ENCODE data around the gene RAB3GAP1.
"Not testable (repeated sequence)": the region's sequence is repeated elsewhere in the genome, so short reads cannot be mapped to it uniquely, and the experiment has no call there.

Gene RAB3GAP1

GRCh38 chr2:135074216-135074615 lies 22.1 kb downstream of the RAB3GAP1 start:
- no peak overlapping the region for H3K27ac ChIP-seq
- H3K4me3 ChIP-seq (ENCODE audit: low read depth, low read length), result no peak overlapping the region
- H3K36me3 ChIP-seq, result peaks cover 13% of the 10 kb centered on the region
- peaks cover 17% of the 10 kb centered on the region for H3K9me3 ChIP-seq (ENCODE audit: severe bottlenecking)
- no peaks in the 10 kb centered on the region for H3K27me3 ChIP-seq (ENCODE audit: insufficient read depth, low read depth, severe bottlenecking)
- TF ChIP-seq, protein P1, sequence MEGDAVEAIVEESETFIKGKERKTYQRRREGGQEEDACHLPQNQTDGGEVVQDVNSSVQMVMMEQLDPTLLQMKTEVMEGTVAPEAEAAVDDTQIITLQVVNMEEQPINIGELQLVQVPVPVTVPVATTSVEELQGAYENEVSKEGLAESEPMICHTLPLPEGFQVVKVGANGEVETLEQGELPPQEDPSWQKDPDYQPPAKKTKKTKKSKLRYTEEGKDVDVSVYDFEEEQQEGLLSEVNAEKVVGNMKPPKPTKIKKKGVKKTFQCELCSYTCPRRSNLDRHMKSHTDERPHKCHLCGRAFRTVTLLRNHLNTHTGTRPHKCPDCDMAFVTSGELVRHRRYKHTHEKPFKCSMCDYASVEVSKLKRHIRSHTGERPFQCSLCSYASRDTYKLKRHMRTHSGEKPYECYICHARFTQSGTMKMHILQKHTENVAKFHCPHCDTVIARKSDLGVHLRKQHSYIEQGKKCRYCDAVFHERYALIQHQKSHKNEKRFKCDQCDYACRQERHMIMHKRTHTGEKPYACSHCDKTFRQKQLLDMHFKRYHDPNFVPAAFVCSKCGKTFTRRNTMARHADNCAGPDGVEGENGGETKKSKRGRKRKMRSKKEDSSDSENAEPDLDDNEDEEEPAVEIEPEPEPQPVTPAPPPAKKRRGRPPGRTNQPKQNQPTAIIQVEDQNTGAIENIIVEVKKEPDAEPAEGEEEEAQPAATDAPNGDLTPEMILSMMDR (IDR thresholded peaks at IDR 0.05; ENCODE audit: low read depth, low read length), result no peak
- DNase-seq, result no peak

- H3K4me3 ChIP-seq (ENCODE audit: low read depth, low read length), result no peak overlapping the region
- H3K9me3 ChIP-seq (ENCODE audit: severe bottlenecking), result peaks cover 11% of the 10 kb centered on the region
- DNase-seq, result no peak
- H3K27me3 ChIP-seq (ENCODE audit: insufficient read depth, low read depth, severe bottlenecking), result no peaks in the 10 kb centered on the region
- no peak overlapping the region for H3K27ac ChIP-seq
- H3K36me3 ChIP-seq, result peaks cover 5% of the 10 kb centered on the region
- TF ChIP-seq, protein P1 (IDR thresholded peaks at IDR 0.05; ENCODE audit: low read depth, low read length), result no peak
Observed at GRCh38 chr2:135076556-135076955, 24.5 kb downstream of the RAB3GAP1 start.

DNA sequence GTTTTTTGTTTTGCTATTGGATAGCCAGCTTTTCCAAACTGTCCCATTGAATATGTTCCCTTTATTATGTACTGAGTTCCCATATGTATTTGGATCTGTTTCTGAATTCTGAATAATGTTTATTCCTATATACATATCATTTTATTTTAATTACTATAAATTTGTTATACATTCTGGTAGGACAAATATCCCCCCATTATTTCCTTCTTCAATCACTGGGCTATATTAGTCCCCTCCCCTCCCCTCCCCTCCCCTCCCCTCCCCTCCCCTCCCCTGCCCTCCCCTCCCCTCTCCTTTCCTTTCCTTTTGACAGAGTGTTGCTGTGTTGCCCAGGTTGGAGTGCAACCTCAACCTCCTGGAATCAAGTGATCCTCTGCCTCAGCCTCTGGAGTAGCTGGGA lies 26.3 kb downstream of the RAB3GAP1 start:
- H3K36me3 ChIP-seq, result peaks cover 9% of the 10 kb centered on the region
- DNase-seq, result no peak
- TF ChIP-seq, protein P1 (IDR thresholded peaks at IDR 0.05; ENCODE audit: low read depth, low read length), result no peak
- H3K27ac ChIP-seq, result no peak overlapping the region
- no peak overlapping the region for H3K4me3 ChIP-seq (ENCODE audit: low read depth, low read length)
- H3K9me3 ChIP-seq (ENCODE audit: severe bottlenecking), result peaks cover 3% of the 10 kb centered on the region
- no peaks in the 10 kb centered on the region for H3K27me3 ChIP-seq (ENCODE audit: insufficient read depth, low read depth, severe bottlenecking)

DNA sequence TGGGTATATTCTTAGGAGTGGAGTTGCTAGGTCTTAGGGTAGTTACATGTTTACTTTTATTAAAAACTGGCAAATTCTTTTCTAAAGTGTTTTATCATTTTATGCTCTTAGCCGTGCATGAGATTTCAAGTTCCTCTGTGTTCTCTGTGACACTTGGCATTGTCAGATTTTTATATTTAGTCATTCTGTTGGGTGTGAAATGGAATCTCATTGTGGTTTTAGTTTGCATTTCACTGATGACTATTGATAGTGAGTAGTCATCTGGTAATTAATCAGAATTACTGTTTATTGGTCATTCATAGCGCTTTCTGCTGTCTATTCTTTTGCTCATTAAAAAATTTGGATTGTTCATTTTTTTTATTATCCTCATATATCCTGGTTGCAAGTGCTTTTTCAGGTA lies 34.1 kb downstream of the RAB3GAP1 start:
- Histone ChIP-seq H3K27me3 (ENCODE audit: insufficient read depth, low read depth, severe bottlenecking) (no peaks in the 10 kb centered on the region), H3K4me3 (ENCODE audit: low read depth, low read length) (no peak overlapping the region), H3K27ac (no peak overlapping the region), H3K9me3 (ENCODE audit: severe bottlenecking) (no peaks in the 10 kb centered on the region), H3K36me3 (peaks cover 12% of the 10 kb centered on the region)
- TF ChIP-seq, protein P1 (IDR thresholded peaks at IDR 0.05; ENCODE audit: low read depth, low read length), result no peak
- no peak for DNase-seq

GRCh38 chr2:135089597-135089996 lies 37.5 kb downstream of the RAB3GAP1 start:
- not testable (repeated sequence) for H3K27ac ChIP-seq; H3K27me3 ChIP-seq (ENCODE audit: insufficient read depth, low read depth, severe bottlenecking); H3K4me3 ChIP-seq (ENCODE audit: low read depth, low read length); H3K9me3 ChIP-seq (ENCODE audit: severe bottlenecking); DNase-seq
- peaks cover 12% of the 10 kb centered on the region for H3K36me3 ChIP-seq

DNA sequence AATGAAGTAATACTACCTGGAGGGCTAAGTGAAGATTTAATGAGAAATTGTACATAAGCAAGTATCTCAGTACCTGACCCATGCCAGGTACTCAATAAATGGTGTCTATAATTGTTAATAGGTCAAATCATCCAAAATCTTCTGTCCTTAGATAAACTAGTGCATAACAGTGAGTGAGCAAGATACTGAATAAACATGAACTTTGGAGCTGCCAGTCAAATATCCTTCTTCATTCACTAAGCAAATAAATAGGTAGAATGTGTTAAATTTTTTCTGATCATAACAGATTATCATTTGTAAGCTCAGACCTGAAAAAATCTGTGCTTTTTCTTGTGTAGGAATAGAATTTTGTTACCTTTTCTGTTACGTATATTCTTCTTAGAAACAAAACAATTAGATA lies 39.6 kb downstream of the RAB3GAP1 start:
- Histone ChIP-seq H3K27me3 (ENCODE audit: insufficient read depth, low read depth, severe bottlenecking) (no peaks in the 10 kb centered on the region), H3K36me3 (peaks cover 20% of the 10 kb centered on the region), H3K27ac (no peak overlapping the region), H3K9me3 (ENCODE audit: severe bottlenecking) (no peaks in the 10 kb centered on the region), H3K4me3 (ENCODE audit: low read depth, low read length) (no peak overlapping the region)
- no peak for DNase-seq
- TF ChIP-seq, protein P1 (IDR thresholded peaks at IDR 0.05; ENCODE audit: low read depth, low read length), result no peak
